HG03045 (cell line): ENCODE results near the gene PHTF2.

ENCODE experiments used
- ATAC-seq: cut with Tn5 transposase; IDR thresholded peaks from one replicate; pipeline ENCODE4 v1.9.1; 2021; ENCODE audit warnings: mild to moderate bottlenecking, moderate library complexity; ENCODE audit not compliant: unreplicated experiment

The PHTF2 gene

GRCh38 chr7:77918676-77919075 is 120.1 kb downstream of the PHTF2 start:
- ATAC-seq: no peak

DNA sequence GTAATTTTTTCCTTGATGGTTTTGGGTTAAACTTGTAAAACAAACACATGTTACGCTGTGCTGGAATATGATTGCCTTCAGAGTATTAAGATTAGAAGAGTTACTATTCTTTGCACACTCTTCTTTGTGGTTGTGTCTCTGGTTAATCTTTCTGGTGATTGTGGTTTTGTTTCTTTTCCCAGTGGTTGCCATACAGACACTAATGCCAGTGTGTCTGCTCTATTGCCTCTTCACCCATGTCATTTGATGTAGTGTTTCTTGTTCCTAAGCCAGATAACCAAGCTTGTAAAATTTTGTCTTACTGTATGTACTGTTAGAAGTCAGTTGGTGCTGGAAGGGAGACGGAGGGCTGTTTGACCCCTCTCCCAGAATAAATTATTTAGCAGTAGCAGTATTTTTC is 124.8 kb downstream of the PHTF2 start:
- no peak for ATAC-seq

DNA sequence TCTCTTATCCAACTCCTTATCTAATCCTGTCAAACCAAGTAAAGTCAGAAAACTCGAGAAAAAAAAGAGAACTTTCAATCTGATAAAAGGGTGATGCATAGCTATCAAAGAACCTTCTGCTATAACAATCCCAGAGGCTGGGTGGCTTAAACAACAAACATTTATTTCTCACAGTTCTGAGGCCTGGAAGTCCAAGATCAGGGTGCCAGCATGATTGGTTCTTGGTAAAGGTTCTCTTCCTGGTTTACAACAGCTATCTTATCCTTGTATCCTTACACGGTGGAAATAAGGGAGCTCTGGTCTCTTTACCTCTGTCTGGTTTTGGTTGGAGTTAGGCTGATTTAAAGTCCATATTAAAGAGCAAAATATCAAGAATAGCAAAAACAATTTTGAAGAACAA is 131.9 kb downstream of the PHTF2 start:
- no peak for ATAC-seq

GRCh38 chr7:77931841-77932240 is 133.3 kb downstream of the PHTF2 start:
- no peak for ATAC-seq

- ATAC-seq: no peak
Observed at GRCh38 chr7:77933394-77933793, 134.8 kb downstream of the PHTF2 start.

DNA sequence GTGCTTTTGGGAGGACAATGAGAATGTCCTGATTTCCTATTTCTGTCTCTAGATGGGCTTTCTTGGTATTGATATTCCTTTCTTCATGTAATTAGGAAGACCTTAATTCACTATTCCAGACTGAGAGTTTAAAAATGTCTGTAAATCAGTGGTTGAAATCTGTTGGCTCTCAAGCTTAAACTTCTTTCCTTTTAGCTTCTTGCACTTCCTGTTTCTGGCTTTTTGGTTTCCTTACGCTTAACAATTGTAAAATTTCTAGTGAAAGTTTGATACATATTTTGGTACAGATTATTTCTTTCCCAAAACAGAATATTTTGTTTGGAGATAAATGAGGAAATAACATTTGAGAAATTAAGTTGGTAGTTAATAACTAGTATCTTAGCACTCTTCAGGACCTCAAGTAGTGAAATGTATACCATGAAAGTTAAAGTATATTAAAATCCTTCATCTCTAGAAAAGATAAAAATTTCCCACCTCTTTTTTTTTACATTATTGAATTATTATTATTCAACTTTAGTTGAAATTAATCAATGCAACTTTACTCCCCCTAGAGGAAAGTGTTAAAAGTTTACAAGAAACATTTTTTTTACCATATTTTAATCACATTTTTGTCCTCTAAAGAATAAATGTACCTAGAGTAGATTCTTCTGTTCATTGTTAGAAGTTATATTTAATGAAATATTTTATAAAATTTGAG is 137.2 kb downstream of the PHTF2 start:
- no peak for ATAC-seq

- no peak for ATAC-seq
Observed at GRCh38 chr7:77940647-77941046, 142.1 kb downstream of the PHTF2 start.

GRCh38 chr7:77942431-77942830 is 143.9 kb downstream of the PHTF2 start:
- no peak for ATAC-seq

DNA sequence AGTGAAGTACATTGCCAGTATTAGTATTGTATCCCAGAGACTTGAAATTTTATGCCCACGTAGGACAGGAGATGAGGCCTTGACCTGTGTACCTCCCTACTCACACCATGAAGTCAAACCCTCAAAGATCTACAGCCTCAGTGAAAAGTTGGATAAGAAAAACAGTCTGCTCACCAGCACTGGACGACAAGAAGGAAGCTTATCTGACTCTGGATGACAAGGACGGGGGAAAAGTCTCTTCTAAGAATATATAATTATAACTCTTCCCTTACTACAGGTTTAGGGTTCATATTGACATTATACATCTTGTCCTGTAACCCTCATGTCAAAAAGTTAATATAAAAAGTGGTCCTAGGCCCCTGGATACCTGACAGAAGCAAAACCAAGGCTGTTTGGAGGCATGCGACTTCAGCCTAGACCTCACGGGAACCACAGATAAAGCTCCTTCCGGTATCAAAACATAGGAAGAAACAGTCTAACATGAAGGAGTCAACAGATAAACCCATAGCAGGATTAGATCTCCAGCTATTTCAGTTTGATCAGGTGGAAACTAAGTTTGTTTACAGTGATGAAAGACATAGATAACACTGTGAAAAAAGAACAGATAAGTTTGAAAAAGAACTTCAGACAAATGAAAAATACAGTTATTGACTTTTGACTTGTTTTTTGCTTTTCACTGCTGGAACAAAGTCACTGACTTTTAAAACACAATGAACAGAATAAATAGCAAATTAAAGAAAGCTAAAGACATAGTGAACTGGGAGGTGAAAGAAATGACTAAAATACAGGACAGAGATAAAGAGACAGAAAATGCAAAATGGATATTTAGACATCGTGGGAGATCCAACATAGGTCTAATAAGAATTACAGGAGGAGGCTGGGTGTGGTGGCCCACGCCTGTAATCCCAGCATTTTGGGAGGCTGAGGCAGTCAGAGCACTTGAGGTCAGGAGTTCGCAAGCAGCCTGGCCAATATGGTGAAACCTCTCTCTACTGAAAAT is 145.9 kb downstream of the PHTF2 start:
- no peak for ATAC-seq

- ATAC-seq: no peak
Observed at GRCh38 chr7:77950548-77950947, 152.0 kb downstream of the PHTF2 start.

- ATAC-seq: no peak
Observed at GRCh38 chr7:77954773-77955555, 156.4 kb downstream of the PHTF2 start.

- ATAC-seq: no peak
Observed at GRCh38 chr7:77958436-77958835, 159.9 kb downstream of the PHTF2 start.

GRCh38 chr7:77959080-77959479 is 160.5 kb downstream of the PHTF2 start:
- no peak for ATAC-seq

DNA sequence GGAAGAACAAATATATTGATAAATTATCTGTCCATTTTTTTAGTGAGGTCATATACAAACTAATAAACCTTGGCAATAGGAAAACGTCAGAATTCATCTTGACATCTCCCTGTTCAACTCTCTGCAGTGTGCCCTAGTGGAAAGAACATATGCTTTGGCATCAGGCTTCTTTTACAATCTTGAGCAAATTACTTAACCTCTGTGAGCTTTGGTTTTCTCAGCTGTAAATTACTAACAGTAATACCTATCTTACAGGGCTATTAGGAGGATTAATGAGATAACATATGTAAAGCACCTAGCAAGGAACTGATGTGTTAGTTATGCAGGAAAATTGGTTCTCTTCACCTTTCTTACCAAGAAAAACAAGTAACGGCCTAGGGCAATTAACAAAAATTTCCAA is 161.8 kb downstream of the PHTF2 start:
- ATAC-seq: no peak

DNA sequence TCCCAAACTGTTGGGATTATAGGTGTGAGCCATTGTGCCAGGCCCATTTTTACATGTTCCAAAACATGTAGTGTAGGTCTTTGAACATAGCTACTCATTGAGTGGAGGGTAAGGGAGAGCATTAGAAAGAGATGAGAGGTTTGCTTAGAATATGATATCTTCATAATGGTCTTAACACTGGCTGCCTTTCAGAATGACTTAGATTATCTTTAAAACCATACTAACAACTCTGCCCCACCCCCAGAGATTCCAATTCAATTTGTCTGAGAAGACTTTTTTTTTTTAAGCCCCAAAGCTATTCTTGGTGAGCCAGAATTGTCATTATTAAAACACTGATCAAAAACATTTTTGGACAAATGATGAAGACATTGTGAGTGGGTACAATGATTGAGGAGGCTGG is 168.9 kb downstream of the PHTF2 start:
- ATAC-seq: no peak

GRCh38 chr7:77971726-77972125 is 173.2 kb downstream of the PHTF2 start:
- ATAC-seq: no peak

DNA sequence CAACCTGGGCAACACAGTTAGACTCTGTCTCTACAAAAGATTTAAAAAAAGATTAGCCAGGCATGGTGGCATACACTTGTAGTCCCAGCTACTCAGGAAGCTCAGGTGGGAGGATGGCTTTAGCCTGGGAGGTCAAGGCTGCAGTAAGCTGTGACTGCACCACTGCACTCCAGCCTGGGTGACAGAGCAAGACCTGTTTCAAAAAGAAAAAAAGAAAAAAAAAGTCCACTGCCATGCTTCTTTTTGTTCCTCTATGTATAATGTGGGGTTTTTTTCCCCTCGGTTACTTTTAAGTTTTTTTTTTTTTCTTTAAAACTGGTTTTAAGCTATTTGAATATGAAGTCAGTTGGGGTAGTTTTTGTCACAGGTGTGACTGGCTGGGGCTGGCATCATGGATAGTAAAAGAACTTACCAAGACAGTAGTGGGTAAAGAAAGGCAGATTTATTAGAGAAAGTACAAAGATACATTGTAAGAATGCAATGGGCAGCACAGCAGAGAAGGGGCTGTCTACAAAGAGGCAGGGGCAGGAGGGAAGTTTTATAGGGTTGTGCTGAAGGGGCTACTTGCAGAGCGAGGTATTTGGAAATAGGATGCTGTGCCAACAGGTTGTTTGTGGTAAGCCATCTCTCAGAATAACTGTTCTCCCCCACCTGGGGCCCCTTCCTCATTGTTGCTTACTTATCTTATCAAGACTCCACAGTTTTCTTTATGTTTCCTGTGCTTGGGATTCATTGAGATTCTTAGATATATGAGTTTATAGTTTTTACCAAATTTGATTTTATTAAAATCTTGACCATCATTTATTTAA is 177.3 kb downstream of the PHTF2 start:
- ATAC-seq: no peak

DNA sequence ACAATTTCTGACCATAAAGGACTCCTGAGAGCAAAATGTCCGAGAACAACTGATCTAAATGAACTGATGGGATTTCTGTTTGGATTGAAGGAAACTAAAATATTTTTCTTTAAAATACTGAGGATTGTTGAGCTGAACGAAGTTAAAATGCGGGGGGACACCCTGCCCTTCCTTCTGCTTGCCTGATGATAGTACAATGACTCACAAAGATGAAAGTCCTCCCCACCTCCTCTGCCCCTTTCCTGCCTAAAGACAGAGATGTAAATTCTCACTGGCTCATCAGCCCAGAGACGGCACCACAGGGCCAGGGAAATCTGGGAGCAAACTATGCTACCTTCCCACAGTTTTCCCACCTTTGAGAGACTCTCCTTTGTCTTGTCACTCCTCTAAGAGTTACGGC is 180.6 kb downstream of the PHTF2 start:
- ATAC-seq: no peak

DNA sequence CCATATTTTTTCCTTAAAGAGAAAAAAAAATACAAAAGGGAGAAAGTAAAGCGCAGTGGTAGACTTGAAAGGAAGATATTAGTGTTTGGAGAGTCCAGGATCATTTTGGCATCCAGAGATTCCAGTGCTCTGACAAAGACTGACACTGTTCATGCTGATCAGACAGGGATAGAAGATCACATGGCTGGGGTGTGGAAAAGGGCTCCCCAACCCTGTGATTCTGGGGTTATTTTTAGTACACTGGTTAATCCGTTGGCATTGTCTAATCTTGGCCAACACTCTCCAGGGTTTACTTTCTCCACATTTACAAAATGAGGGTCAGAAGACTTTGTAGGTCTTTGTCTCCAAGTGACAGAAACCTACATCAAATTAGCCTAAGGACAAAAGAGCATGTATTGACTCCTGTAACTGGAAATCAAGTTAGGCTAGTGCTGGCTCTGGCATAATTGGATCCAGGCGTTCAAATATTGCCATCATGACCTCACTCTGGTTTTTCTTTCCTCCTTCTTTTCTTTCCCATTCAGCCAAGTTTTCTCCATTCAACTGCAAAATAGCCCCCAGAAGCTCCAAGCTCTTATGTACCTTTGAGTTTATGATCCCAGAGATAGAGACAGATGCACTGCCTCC is 181.6 kb downstream of the PHTF2 start:
- ATAC-seq: no peak

DNA sequence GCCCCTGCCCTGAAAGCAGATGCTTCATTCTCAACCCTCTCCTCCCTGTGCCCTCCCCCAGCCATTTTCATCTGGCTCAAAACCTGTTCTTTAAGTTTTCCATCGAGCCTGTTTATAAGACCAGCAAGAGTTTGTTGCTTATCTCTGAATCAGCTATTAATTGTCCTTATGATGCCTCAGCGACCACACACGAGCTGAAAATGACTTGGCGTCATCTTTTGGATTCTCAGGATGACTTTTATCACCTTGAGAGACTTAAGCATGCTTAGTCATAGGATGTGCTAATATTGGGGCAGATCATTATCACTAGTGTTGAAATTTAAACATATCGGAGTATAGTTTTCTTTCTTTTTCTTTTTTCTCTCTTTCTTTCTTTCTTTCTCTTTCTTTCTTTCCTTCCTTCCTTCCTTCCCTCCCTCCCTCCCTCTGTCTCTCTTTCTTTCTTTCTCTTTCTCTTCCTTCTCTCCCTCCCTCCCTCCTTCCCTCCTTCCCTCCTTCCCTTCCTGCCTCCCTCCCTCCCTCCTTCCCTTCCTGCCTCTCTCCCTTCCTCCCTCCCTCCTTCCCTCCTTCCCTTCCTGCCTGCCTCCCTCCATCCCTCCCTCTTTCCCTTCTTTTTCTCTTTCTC is 184.5 kb downstream of the PHTF2 start:
- no peak for ATAC-seq
